T47D (cell line): Measurements from ENCODE around the gene HNRNPM.
A peak's percentile ranks its signal among the peaks of the same experiment; 100 is the strongest.

ENCODE experiments used
- DNase-seq, 2 experiments: peaks; one replicate each; pipeline versions ENCODE4 v3.0.0 to v3.0.0-alpha.2; 2011 to 2012; ENCODE audit warnings: low read depth in 1 of 2, low spot score in 1 of 2
- JUND ChIP-seq: IDR thresholded peaks from 2 replicates; pipeline ENCODE4 v1.6.1; 2012; ENCODE audit warnings: low read depth
- in situ Hi-C: cut with HindIII; loops from 2 replicates; pipeline ENCODE4 v1.10.0; 2016; ENCODE audit warnings: low sequenced_read_pairs, low pct_unique_long_range_greater_than_20kb

The HNRNPM gene, protein sequence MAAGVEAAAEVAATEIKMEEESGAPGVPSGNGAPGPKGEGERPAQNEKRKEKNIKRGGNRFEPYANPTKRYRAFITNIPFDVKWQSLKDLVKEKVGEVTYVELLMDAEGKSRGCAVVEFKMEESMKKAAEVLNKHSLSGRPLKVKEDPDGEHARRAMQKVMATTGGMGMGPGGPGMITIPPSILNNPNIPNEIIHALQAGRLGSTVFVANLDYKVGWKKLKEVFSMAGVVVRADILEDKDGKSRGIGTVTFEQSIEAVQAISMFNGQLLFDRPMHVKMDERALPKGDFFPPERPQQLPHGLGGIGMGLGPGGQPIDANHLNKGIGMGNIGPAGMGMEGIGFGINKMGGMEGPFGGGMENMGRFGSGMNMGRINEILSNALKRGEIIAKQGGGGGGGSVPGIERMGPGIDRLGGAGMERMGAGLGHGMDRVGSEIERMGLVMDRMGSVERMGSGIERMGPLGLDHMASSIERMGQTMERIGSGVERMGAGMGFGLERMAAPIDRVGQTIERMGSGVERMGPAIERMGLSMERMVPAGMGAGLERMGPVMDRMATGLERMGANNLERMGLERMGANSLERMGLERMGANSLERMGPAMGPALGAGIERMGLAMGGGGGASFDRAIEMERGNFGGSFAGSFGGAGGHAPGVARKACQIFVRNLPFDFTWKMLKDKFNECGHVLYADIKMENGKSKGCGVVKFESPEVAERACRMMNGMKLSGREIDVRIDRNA

GRCh38 chr19:8444677-8445487, at the start of gene HNRNPM:
Gene HNRNPM, plus strand, starts transcription at chr19:8444975. Its CDS starts 24 bp downstream, at chr19:8444999.
- in situ Hi-C loops, result no loop called here
- DNase-seq, result peak; percentile 82 to 96
- no peak for TF ChIP-seq JUND

- no peak for TF ChIP-seq JUND
- no peak for DNase-seq
- in situ Hi-C loops, result no loop called here
Observed at GRCh38 chr19:8395621-8396082, 49.1 kb upstream of the HNRNPM start.

GRCh38 chr19:8396185-8396562, 48.6 kb upstream of the HNRNPM start:
- in situ Hi-C loops, result no loop called here
- no peak for TF ChIP-seq JUND
- DNase-seq, result peak in 1 of 2 experiments; percentile 93

- in situ Hi-C loops, result no loop called here
- no peak for TF ChIP-seq JUND
- peak; percentile 44 to 92 for DNase-seq
Observed at GRCh38 chr19:8396563-8397203, 48.1 kb upstream of the HNRNPM start.

DNA sequence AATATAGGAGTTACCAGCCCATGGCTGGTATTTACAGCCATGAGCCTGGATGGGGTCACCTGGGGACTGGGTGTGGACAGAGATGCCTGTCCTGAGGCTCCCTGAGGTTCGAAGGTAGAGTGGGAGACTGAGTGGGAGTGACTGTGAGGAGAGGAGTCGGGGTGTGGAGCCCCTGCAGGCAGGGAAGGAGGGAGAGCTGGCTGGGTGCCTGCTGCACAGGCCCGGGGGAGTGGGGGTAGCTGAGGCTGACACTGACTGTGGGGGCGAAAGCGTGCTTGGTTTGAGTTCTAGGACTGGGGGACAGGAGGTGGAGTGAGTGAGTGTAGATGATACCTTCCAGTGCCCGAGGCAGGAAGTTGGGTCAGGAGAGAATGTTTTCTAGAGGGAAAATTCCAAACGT, 47.5 kb upstream of the HNRNPM start:
- no peak for DNase-seq
- TF ChIP-seq JUND, result no peak
- in situ Hi-C loops, result no loop called here

- no peak for TF ChIP-seq JUND
- in situ Hi-C loops, result no loop called here
- DNase-seq, result no peak
Observed at GRCh38 chr19:8397746-8398310, 46.9 kb upstream of the HNRNPM start.

DNA sequence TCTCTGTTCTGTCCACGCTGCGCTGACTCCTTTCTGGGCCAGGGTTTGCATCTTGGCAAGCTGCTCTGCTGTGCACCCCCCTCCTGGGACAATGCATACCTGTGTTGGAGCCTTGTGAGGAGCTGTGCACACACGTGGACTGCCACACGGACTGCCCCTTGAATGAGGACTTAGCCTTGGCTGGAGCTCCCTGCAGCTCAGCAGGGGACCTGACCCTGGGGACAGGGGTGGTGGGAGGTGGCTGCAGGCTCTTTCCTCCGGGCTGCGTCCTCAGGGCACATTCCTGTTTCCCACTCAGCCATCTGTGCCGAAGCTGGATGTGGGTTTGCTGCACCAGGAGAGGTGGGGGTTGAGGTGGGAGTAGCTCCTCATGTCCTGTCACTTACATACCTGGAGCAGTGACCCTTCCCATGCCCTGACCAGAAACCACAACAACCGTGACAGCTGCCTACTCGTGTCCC, 46.4 kb upstream of the HNRNPM start:
- in situ Hi-C loops, result no loop called here
- DNase-seq, result no peak
- no peak for TF ChIP-seq JUND

DNA sequence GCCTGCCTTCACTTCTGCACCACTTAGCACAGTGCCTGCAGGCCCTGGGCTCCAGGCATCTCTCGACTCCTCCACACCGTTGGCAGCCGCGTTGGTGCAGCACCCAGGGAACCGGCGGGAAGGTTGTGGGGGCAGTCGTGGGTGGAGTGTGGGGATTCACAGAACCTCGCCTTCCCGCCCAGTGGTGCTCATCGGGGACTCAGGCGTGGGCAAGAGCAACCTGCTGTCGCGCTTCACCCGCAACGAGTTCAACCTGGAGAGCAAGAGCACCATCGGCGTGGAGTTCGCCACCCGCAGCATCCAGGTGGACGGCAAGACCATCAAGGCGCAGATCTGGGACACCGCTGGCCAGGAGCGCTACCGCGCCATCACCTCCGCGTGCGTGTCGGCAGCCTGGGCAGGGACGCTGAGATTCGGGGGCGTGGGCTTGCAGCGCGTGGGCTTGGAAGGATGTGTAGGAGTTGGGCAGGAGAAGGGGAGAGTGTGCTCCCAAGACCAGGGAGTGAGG, 45.0 kb upstream of the HNRNPM start:
- no peak for DNase-seq
- TF ChIP-seq JUND, result no peak
- in situ Hi-C loops, result no loop called here

DNA sequence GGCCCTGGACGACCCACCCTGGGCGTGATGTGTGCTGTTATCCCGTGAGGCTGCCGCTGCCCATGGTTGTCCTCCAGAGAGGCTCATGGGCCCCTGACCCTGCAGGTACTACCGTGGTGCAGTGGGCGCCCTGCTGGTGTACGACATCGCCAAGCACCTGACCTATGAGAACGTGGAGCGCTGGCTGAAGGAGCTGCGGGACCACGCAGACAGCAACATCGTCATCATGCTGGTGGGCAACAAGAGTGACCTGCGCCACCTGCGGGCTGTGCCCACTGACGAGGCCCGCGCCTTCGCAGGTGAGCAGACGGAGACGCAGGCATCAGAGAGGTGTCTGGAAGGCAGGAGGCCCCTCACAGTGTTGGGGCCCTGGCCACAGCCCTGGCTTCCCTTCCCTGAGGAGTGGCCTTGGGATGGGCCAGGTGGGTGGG, 42.8 kb upstream of the HNRNPM start:
- in situ Hi-C loops, result no loop called here
- DNase-seq, result no peak
- TF ChIP-seq JUND, result no peak

DNA sequence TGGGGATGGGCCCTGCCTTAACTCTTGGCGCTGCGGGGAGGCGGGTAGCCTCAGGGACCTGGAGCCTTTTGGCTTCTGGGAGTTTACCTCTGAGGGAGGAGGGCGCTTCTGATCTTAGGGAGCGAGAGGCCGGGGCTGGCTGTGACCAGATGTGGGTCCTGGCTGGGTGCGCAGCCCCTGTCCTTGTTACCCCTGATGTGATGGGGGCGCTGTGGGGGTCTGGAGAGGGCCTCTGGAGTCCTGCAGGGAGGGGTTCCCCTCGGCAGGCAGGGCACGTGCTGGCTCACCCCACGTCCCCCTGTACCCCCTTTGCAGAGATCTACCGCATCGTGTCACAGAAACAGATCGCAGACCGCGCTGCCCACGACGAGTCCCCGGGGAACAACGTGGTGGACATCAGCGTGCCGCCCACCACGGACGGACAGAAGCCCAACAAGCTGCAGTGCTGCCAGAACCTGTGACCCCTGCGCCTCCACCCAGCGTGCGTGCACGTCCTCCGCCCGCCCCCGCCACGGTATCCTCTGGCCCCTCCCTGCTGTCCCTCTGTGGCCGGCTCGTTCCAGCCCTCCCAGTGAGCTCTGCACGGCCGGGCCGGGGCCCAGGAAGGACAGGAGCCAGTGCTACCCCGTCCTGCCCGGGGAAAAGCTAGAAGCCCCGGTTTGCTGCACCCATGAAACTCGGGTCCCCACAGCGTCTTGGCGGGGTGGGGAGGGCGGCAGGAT, 41.5 kb upstream of the HNRNPM start:
- DNase-seq, result no peak
- TF ChIP-seq JUND, result no peak
- in situ Hi-C loops, result no loop called here

GRCh38 chr19:8403820-8404109, 41.0 kb upstream of the HNRNPM start:
- DNase-seq, result no peak
- TF ChIP-seq JUND, result no peak
- in situ Hi-C loops, result no loop called here
